ENCODE data around the gene ACCSL. TPM values are rescaled to one million over a fixed set of nuclear protein-coding genes. Genes with fewer than 3 reads are reported as not detected.

ACCSL gene
- polyA plus RNA-seq, 12 donors = not detected

DNA sequence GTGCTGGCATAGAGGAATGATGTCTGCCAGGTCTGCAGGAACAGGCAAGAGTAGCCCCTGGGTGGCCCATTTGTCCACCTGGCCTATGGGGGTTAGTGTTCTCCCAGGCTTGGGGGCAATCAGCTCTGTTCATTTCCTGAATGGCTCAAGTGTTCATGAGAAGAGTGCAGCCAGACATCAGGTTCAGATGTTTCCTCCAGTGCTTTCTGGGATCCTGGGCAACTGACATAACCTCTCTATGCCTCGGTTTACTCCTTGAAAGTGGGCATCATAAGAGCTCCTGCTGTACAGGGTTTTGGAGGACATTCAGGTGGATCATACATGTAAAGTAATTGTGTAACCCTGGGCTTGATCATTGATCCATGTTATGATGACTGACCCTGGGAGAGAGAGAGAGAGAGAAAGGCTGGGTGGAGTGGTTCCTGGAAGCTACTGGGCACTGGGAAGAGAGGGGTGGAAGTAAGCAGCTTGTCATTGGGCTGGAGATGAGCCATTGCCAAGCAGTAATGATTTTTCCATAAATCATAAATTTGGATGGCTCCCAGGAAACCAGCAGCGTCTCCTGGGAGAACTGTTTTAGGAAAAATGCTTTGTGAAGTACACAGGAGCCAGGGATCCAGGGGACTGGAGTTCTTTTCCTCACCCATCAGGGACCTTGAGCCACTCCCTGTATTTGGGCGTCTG is 30.2 kb upstream of the ACCSL start:
- DNase-seq = no peak

DNA sequence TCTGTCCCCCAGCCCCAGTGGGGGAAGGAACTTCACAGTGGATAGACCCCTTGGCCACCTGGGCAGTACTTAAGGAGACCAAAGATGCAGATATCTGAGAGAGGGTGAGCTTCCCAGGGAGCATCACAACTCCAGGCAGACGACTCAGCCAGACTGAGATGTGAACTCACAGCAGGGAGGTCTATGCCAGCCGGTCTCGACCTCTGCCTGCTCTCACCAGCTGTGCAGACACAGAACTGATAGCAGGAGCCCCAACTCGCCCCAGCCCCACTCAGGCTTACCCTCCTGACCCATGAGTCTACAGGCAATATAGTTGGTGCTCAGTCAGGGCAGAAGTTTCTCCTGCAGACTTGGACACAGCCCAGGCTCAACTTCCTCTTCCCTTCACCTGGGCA is 29.7 kb upstream of the ACCSL start:
- no peak for DNase-seq

DNA sequence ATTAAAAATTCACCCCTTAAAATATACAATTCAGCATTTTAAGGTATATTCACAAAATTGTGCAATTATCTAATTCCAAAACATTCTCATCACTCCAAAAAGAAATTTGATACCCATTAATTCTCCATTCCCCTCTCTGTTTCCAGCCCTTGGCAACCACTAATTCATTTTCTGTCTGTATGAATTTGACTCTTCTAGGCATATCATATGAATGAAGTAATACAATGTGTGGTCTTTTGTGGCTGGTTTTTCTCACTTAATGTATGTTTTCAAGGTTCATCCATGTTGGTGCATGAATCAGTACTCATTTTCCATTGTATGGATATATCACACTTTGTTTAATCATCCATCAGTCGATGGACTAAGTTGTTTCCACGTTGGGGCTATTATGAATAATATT is 29.0 kb upstream of the ACCSL start:
- DNase-seq = no peak

- no peak for DNase-seq
Measured at GRCh38 chr11:44024977-44025376, 22.8 kb upstream of the ACCSL start.

DNA sequence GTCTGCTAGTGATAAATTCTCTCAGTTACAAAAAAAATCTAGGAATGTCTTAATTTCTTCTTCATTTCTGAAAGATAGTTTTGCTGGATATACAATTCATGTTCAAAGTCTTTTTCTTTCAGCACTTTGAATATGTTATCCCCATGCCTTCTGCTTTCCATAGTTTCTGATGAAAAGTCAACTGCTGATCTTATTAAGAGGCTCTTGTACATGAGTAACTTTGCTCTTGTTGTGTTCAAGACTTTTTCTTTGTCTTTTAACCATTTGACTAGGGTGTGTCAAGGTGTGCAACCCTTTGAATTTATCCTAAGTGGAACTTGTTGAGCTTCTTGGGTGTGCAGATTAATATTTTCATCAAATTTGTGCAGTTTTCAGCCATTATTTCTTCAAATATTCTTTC is 22.1 kb upstream of the ACCSL start:
- DNase-seq = no peak

GRCh38 chr11:44028401-44028800 is 19.4 kb upstream of the ACCSL start:
- DNase-seq = no peak

DNA sequence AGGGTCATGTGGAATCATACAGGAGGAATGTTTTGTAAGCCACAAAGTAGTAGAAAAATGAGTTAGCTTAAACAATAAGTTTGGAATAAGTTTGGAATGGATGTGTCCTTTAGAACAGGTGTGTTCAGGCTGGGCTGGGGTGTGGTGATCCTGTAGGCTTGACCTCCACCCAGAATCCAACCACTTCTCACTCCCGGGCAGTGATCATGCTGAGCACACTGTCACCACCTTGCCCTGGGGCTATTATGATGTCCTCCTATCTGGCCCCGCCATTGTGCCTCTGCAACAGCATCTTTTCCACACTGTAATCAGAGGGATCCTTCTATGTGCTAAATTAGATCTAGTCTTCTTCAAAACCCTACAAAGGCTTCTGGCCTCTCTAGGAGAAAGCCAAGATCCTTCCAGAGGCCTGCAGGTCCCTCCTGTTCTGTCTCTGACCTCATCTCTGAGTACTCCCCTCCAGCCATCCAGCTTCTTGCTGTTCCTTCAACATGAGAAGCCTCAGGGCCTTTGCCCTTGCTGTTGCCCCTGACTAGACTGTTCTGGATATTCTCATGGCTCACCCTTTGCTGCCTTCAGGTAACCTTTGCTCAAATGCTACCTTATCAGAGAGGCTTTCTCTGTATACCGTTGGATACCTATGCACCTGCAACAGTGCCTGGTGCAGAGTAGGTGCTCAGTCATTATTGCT is 18.8 kb upstream of the ACCSL start:
- DNase-seq = no peak

DNA sequence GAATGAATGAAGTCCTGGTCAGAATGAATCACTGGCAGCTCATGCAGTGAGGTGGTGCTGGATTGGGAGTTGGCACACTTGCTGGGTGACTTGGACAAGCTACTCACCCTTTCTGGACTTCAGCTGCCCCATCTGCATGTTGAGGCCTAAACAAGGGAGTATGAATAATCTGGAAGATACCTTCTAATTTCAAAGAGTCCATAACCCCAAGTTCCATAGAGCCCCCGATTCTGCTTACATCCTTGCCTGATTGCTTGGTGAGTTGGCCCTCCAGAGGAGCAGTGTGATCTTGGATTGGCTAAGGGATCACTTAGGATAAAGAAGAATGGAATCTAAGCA is 18.3 kb upstream of the ACCSL start:
- no peak for DNase-seq

DNA sequence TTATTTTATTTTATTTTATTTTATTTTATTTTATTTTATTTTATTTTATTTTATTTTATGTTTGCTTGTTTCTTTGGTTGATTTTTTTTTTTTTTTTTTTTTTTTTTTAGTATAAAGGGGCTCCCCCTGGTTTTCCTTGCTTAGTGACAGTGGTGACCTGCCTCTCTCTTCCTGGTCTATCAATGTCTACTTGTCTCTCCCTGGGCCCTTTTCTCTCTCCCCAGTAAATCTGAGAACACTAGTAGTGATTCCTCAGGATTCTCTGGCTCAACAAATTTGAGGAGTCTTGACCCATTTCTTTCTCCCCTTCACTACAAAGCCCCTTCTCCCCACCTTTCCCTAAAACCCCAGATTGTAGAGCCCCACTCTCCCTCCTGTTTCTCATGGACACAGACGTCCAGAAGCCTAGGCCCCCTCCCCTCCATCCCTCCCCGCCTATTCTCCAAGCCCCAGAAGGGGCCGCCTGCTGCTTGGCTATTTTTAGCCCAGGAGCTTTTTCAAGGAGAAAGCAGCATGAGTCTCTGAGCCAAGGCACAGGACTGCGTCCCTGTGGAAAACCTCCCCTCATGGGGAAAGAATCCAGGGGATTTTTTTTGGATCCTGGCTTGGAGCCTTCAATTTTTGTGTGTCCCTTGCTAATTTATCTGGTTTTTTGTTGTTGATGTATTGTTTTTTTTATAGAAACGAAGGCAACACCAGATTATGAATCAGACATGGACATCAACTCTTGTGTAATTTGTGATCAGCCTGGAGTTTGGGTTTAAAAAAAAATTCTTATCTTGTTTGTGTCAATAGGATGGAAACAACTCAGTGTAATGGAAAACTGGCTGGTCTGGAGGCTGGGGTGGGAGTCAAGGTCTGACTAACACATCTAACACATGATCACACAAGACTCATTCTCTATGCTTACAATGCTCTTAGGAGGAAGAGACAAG is 17.5 kb upstream of the ACCSL start:
- DNase-seq = peak; percentile 43

GRCh38 chr11:44030996-44031395 is 16.8 kb upstream of the ACCSL start:
- DNase-seq = no peak

- no peak for DNase-seq
Measured at GRCh38 chr11:44031549-44031948, 16.2 kb upstream of the ACCSL start.

DNA sequence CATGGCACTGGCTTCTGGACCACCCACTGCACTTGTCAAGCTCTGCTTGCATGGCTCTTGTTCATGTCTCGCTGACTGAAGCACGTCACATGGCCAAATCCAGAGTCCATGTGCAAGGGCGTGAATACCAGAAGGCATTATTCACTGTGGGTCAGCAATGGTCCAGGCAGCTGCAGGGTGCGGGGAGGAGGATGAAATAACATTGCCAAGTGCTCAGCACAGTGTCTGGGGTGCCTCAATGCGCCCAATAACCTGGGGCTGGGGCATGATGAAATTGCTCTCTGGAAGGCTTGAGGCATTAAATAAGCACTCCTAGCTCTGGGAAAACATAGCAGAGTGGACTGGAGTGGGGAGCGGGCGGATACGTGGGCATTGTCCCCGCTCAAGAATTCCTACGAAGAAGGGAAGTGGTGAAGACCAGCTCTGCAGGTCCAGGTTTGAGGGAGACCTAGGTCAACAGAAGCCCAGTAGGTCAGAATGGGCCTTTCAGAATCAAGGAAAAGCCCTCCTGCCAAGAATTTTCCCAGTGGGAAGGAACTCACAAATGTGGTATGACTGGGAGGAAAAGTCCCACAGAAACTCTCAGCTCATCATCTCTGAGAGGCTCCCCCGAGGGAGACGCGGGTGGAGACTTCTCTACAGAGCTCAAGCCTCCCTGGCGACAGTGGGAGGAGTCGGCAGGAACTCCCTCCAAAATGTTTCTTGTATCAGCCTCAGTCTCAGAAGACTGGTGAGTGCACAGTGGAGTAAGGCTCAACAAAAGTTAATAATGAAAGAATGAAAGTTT is 15.3 kb upstream of the ACCSL start:
- no peak for DNase-seq

DNA sequence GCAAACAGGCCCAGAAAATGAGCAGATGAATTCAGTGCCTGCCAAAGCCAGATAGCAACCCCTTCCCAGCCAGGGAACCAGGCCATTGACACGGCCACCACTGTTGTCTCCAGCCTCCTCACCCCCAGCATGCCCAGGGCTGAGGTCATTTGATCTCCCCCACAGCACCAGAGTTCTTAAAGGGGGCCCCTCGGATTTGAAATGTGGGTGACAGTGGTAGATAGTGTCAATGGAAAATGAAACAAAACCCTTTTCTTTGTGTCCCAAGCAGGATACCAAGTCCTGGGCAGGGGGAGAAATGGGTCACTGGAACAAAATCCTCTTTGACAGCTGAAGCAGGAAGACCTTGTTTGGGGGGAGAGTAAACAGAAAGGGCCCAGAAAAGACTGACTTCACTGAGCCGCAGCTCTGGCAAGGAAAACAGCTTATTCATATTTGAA is 14.3 kb upstream of the ACCSL start:
- DNase-seq = no peak

DNA sequence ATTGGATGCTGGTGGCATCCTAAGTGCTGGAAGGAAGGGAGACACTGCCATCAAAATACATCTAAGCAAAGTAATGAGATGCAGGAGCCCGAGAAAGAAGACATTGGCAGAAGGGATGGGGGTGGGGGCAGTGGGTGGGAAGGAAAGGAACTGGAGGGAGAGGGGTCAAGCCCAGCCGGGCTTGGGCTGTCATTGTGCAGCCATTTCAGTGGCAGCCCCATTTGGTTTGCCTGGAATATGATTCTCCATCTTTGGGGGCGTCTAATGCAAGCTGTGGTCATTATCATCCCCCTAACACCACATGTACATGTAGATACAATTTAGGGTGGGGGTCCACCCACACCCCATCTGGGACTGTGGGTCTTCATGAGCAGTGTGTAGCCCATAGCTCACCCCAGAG is 13.9 kb upstream of the ACCSL start:
- DNase-seq = no peak

DNA sequence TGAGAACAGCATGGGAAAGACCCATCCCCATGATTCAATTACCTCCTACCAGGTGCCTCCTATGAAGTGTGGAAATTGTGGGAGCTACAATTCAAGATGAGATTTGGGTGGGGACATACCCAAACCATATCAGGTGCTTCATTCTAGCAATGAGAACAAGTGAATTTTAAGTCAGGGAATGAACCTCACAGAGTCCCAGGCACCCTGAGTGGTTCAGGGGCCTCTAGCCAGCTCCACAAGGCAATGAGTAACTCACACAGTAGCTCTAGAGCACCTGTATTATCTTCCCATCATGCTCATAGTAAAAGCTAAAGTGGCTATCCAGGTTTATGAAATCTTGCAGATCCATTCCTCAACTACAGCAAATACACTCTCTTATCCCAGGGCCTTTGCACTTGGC is 13.1 kb upstream of the ACCSL start:
- no peak for DNase-seq

DNA sequence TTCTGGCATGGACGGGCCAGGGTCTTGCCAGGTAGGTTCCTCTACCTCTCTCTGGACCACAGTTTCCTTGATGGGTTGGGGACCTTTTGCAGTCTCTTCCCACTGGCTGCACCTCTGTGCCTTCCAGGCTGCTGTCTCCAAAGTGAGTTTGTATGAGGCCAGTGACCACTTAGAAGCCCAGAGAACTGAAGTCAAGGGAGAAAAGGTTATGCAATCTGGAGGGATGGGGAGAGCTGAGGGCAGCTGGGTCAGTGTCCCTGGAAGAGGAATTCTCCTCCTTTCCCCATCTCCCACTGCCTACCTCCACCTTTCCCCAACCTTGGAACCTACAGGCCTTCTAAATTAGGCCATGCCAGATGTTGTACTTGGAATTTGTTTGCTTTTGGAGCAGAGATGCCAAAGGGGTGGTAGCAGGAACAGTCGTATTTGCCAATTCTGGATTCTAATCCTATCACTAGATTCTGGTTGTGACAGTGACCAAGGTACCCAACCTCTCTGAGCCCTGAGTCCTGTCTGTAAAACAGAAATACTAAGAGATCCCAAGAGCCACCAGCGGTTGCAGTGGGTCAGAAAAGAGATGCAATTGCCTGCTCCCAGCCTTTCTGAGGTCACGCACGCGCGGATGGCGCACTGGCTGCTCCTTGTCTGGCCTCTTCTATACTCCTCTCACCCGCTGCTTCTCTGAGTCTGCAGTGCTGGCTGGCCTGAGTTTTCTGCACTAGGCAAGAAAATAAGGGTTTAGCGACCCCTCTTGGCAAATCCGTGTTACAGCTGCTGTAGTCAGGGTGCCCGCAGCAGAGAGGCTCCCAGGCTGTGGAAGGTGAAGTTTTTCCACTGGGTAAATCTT is 10.7 kb upstream of the ACCSL start:
- DNase-seq = peak; percentile 85

DNA sequence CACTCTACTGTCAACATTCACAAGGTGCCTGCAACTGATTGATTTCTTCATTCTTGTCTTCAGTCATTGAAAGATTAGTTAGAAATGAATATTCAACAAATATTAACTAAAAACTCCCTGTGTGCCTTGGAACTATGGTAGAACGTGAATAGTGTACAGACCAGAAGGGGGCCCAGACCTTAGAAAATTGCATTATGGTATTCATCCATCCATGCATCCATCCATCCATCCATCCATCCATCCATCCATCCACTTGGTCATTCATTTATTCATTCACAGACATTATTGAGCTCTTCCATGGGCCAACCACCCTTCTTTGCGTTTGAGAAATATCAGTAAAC is 10.2 kb upstream of the ACCSL start:
- no peak for DNase-seq

- DNase-seq = no peak
Measured at GRCh38 chr11:44043157-44043556, 4.6 kb upstream of the ACCSL start.

GRCh38 chr11:44046182-44046581 is 1.6 kb upstream of the ACCSL start:
- no peak for DNase-seq

DNA sequence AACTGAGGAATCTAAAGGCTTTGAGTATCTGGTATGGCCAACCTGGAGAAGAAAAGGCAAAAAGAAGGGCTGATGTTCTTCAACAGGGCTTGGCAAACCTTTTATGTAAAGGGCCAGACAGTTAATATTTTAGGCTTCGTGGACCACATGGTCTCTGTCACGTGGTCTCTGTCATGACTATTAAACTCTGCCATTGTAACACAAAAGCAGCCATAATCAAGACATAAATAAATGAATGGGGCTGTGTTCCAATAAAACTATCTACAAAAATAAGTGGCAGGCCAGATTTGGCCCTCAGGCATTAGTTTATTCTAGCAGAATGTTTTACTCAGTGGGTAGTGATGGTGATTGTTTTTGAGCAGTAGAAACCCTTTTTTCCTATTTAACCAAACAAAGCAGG is 483 bp upstream of the ACCSL start:
- DNase-seq = no peak

- DNase-seq = no peak
Measured at GRCh38 chr11:44049832-44050231, 2.1 kb downstream of the ACCSL start.

Data from muscle of arm (tissue), 12 donors.